CD4-positive, alpha-beta T cell treated with Interleukin-15 for 4 hours (primary cell): Measurements from ENCODE around the gene GRIK4.

Source experiments
- DNase-seq: peaks from one replicate; pipeline ENCODE4 v3.0.0-alpha.2; 2020; ENCODE audit warnings: low spot score

The GRIK4 gene

DNA sequence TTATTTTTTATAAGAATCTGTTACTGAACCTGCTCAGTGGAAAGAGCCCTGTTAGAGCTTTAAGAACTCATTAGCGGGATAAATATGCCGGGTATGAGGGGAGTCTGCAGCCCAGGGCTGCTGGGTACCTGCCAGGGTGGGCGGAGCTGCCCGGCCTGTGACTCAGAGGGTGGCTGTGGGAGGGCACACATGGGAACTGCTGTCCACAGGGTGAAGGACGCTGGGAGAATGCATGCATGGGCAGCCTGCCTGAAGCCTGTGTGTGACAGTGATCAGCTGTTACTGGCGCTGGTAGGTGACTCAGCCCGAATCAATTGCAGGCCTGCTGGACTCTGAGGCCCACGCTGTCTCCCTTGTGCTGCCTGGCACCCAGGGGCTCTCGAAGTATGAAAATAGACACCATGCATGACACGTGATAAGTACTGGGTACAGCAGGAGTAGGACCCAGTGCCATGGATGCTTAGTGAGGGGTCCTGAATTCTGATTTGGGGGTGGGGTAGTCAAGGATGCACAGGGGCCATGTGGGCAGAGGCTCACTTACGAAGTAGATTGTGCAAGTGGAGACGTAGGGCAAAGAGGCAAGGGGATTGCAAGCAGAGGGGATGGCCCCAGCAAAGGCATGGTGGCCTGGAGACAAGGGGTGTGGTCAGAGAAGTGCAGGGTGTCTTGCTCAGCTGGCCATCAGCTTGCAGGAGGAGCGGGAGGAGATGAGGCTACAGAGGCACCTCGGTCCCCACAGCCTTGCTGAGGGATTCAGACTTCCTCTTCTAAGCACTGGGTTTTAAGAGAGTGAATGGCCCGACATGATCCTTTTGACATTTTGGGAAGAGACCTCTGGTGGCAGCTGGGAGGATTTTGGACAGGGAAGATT is 36.5 kb downstream of the GRIK4 start:
- no peak for DNase-seq

DNA sequence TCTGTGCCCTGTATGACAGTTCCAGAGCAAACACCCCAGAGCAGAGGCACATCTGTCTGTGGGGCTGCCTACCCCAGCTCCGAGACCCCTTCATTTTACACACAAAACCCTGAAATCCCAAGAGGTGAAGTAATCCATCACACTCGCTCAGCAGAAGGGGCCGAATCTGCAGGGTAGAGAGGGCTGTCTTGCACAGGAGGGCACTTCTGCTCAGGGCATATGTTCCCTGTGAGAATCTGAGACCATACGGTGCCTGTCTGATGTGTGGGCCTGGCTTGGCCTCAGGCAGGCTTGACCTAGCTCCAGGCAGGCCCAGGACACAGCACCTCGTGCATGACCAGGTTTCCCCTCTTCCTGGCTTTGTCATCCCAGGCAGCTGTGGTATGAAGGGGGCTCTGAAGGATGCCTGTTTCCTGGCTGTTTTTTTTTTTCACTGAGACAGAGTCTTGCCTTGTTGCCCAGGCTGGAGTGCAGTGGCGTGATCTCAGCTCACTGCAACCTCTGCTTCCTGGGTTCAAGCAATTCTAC is 37.2 kb downstream of the GRIK4 start:
- no peak for DNase-seq

DNA sequence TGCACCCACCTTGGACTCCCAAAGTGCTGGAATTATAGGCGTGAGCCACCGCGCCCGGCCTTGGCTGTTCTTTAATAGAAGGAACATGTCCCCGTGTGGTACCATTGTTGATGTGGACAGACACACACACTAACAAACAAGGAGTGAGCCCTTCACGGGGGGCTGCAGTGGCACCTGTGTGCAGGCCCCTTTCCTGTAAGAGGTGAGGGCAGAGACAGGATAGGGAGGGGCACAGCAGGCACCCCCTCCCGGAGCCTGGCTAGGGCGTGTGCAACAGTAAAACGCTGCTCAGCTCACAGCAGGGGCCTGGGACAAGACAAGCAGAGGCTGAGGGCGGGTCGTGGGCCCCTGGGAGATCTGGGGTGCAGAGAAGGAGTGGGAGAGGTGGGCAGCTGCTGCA is 37.8 kb downstream of the GRIK4 start:
- DNase-seq, result no peak

DNA sequence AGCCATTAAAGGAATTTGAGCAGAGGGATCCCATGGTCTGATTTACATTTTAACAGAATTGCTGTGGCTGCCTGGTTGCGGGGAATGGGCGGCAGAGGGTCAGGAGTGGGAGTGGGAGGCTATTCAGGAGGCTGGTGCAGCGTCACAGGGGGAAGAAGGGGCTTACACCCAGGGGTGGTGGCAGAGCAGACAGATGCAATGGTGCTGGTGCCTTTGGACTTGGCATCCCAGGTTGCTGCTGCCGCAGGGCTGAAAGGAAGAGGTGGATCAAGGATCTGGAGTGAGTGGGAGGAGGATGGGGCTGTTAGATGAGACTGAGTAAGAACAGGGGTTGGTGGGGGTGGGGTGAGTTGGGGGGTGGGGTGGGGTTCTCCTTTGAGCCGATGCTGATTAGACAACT is 38.5 kb downstream of the GRIK4 start:
- DNase-seq, result no peak

DNA sequence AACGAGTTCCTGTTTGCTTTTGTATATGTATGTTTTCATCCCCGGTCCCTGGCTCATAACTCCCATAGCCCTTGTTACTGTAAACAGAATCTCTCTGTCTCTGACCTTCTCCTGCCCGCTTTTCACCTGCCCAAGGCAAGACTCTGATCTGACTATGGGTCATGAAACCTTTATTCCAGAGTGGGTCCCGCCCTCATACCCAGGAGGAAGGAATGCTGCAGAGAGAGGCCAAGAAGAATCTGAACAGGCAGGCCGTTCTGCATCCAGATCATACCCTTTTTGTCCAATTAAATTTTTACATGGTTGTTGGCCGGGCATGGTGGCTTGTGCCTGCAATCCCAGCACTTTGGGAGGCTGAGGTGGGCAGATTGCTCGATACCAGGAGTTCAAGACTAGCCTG is 39.6 kb downstream of the GRIK4 start:
- no peak for DNase-seq

DNA sequence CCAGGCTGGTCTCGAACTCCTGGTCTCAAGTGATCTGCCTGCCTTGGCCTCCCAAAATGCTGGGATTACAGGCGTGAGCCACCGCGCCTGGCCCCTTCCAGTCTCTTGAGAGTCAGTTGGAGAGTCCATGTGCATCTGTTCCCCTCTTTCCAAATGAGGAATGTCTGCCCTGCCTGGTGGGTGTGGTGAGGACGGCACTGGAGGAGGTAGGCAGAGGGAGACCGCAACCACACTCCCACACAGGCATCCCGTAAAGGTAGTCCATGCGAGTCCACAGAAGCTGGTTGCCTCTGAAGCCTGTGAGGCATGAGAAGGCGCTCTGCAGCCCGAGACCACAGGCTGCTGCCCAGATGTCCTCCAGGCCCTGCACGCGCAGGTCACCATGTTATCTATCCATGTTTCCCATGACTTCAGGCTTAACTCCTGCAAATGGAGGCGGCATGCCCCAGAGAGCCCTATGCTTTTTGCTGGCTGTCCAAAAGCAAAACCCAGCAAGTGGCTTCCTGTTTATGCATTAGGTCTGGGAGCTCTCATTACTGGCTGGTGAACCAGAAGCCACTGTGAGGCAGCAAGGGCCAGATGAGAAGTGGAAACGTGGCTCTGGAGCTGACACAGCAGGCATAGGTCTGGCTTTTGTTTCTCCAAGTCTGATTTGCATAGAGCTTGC is 43.4 kb downstream of the GRIK4 start:
- no peak for DNase-seq

DNA sequence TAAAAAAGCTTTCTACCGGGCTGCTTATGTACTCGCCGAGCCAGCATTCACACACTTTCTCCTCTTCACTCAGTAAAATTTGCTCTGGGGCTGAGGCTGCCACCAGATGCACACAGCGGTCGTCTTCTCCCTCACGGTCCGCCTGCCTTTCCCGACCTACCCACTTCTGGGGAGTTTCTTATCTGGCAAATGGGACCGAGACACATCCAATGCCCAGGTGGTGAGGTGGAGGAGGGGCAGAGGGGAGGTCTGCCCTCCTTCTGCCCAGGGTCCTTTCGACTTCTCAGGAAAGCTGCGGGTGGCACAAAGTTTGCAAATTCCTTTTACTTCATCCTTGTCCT is 43.9 kb downstream of the GRIK4 start:
- no peak for DNase-seq

DNA sequence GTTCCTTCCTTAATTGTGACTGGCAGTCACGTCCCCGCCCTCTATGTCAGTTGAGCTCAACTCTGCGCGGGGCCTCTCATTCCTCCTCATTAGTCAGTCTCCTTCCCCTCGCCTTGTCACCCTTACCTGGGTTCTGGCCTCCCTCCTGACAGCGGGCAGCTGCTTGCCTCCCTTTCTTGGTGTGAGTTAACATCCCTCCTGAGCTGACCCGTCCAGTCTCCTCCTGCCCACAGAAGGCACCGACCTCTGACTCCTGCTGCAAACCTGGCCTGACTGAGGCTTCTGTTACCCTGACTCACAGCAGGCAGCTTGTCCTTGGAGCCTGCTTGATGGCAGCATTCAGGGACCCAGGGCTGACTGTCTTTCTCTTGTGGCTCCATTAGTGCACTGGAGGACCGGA is 45.2 kb downstream of the GRIK4 start:
- no peak for DNase-seq

DNA sequence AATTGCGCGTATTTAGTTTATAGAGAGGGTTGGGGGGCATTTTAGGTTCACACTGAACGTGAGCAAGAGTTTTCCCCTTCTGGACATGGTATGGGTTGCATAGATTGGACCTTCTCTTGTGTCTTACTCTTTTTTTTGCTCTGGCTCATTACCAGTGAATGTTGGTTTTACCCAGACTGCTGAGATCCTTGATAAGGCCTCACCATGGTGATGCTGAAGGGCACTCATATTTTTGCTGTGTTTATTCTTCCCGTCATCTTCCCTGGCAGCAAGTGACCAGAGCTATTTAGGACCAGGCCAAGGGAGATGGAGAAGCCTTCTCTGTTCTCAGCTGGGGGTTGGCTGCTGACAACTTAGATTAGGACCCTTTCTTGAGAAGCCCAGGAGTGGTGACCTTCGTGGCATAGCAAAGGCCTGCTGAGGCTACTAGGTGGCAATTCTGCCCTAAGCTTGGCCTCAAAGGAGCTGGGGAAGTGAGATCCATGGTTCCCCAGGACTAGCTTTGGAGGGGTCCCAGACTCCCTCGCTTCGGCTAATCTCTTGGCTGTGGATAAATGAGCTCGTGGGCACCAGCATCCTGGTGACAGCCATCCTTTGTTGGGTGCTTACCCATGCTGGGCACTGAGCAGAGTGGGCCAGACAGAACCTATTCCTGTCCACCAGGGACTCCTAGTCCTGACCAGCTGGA is 47.3 kb downstream of the GRIK4 start:
- no peak for DNase-seq

DNA sequence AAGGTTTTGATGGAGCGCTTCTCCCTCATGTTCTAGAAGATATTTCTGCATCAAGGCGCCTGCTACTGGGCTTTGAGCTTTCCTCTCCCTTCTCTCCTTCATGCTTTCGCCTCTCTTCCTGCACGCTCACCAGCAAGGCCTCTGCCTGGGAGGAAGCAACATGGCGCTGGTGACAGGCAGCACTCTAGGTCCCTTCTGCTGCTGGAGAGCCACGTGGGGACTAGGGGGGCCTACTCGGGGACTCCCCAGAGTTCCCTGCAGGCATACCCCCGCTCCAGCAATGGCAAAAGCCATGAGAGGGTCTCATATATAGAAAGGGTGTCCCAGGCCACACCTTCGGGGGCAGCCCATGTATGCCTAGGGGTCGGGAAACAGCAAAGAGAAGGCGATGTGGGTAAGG is 49.7 kb downstream of the GRIK4 start:
- DNase-seq, result no peak

DNA sequence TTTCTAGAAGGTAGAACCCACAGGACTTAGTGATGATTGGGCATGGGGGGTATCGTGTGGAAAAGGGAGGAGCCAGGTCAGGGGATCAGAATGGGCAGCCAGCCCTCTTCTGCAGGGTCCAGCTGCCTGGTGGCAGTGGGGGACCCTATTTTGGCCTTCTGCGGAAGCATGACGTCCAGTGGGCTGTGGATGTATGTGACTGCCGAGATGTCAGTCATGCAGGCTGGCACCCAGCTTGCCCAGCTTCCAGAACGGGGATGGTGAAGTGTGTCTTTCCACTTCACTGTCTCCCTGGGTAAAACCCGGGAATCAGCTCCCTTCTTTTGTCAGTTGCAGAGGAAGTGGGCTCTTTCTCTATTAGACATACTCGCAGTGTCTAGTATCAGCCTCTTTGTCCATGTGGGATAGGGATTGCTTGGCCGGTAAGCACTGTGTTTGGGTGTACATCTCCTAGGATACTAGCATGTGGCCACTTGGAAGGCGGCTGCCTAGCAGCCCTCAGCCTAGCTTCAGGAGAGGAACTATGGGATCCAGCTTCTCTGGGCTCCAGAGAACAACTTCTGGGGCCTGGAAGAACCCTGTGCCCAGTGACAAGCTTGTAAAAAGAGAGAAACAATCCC is 51.4 kb downstream of the GRIK4 start:
- no peak for DNase-seq

DNA sequence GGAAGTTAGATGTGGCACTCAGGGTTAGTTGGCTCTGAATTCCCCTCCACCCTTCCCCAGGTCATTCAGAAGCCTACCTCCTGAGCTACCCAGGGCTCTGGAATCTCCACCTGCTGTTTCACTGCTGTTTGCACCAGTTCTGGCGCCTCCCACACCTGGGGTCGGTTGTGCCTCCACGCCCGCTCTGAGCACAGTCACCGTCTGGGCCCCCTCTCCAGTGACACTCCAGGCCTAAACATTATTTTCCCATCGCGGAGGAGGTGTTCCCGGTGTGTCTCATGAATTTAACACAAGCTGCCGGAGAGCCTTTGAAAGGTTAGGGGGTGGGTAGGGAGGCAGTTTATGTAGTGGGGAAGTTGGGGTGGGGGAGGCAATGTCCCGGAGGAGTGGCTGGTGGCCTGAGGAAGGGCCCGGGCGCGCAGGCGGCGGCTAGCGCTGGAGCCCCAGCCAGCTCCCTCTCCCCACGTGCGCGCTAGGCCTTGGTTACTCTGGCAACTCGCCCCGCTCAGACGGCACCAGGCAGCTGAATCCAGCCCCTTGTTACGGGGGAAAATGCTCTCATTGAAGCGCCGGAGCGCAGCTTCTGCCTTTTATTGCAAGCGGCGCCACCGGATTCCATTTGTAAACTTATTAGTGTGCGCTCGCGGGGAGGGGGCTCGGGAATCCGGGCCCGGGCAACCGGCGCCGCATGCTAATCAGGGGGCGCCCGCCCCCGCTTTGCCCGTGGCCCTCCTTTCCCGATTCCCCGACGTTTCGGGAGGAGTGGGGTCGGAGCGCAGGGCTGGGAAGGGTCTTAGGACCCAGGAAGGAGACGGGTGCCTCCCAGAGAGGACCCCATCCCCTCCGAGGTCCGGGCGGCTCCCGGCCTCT is 52.4 kb downstream of the GRIK4 start:
- no peak for DNase-seq

DNA sequence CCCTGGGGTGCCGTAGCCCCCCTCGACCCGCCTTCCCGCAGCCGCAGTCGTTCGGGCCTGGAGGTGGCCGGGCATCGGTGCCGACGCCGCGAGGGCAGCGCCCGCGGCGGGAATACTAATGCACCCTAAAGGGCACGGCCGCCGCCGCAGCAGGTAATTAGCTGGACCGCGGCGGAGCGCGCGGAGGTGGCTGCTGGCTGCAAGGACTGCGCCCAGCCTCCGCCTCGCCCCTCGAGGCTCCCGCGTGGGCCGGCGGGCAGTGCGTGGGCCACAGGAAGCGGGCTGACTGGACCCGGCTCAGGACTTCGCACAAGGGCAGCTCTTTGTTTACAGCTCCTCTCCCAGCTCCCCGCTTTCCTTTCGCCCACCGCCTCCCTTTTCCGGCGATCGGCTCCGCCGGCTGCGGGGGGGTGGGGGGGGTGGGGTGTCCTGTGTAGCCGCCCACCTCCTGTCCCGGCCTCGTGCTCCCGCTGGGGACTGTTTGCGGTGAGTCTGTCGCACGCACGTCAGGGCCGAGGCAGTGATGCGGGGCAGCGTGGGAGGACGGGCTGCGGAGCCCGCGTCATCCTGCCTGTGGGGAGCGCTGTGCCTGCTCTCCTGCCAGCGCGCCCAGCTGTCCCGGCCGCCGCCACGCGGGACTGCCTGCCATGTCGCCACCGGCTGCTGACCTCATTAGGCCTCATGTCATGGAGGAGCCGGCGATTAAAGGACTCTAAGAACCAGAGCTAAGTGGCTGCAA is 53.2 kb downstream of the GRIK4 start:
- DNase-seq, result no peak

DNA sequence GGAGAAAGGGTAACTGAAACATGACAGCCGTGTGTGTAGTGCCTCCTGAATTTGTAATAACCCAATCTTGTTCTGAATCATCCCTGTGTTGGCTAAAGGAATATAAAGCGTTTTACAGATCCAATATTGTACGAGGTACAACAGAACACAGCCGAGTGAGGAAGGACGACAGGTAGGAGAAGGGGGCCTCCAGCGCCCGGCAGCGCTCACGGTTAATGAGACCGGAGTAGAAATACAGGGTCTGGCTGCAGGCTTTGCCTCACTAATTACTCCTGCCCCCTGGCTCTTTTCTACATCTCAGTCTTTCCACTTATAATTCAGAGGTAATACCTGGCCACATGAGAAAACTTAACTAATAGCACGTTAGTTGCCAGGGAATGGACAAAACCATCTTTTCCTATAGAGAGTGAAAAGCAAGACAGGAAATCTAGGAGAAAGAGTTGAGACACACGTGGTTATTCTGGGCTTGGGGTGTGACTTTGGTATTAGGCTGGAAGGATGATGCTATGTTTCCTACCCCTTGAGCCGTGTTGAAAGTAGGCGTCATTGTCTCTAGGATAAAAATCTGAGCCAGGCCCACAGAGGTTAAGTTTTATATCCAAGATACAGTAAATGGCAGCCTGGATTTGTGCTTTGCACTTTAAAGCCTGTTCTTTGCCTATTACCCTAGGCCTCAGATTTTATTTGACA is 54.1 kb downstream of the GRIK4 start:
- DNase-seq, result no peak

DNA sequence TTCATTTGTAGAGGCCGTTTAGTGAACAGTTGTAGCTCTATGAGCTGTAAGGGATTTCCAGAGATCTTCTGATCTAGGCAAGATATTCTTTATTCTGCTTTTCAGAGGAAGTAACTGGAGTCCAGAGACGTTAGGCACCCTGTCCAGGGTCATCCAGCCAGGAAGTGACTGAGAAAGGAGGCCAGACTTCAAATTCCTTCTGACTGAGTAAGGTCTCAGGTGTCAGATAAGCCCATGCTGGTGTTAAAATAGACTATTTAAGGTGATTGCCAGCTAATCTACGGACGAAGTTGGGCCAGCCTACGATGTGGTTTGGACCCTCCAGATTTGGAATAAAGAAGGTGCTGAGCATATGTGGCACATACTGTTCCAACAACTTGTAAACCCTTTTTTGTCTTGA is 54.6 kb downstream of the GRIK4 start:
- no peak for DNase-seq

DNA sequence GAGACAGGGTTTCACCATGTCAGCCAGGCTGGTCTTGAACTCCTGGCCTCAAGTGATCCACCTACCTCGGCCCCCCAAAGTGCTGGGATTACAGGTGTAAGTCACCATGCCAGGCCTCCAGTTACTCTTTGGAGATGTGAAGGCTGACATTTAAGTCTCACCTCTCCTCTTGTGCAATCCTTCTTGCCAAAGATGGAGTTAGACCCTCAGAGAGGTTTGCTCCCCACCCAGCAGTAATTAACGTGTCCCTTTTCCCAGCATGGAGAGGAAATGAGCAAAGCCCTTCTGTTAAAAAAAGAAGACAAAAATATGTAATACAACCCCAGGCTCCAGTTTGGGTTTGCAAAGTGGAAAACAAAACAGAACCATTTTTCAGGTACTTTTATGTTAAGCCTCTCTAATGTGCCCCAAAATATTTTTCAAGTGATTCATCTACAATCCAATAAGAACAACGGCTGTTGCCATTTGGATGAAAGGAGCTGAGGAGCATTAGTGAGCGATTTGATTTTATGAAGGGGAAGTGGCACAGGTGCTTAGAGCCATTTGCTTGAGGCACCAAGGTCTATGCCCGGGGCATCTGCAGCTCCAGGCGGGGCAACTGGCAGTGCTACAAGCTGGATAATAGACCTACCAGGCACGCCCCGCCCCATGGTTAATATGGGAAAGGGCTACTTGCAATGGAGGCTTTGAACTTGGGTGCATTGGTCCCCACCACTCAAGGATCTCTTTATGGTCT is 57.2 kb downstream of the GRIK4 start:
- DNase-seq, result no peak

DNA sequence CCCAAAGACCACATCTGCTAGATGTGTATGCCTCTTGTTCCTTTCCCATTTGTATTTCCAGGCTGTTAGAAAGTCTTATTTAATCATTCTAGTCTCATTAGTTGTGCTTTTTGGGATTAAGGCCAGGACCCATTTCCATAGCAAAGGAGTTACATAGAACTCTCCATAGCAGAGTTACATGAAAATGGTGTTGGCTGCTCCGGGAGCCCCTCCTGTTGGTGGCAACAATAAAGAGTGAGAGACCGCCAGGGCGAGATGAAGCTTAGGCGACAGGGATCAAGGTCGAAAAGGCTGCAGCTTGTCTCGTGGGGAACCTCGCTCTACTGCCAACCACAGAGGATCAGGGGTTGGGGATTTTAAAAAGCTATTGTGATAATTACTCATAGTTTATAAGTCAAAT is 58.3 kb downstream of the GRIK4 start:
- no peak for DNase-seq

DNA sequence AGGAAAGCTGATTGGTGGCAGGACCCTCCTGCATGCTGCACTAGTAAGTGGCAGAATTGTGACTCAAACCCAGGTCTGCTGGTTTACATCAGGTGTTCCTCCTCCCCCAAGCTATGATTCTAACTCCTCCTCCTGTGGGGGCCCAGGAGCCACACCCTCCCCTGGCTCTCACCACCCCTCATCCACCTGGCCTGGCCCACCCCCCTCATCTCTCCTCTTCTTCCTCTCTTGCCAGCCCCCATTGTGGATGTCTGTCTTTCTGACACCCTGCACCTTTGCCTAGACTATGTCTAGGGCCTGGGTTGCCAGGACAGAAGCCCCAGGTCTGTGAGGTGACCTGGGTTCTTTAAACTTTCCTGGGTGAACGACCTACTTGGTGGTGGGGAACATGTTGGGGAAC is 59.9 kb downstream of the GRIK4 start:
- DNase-seq, result no peak

DNA sequence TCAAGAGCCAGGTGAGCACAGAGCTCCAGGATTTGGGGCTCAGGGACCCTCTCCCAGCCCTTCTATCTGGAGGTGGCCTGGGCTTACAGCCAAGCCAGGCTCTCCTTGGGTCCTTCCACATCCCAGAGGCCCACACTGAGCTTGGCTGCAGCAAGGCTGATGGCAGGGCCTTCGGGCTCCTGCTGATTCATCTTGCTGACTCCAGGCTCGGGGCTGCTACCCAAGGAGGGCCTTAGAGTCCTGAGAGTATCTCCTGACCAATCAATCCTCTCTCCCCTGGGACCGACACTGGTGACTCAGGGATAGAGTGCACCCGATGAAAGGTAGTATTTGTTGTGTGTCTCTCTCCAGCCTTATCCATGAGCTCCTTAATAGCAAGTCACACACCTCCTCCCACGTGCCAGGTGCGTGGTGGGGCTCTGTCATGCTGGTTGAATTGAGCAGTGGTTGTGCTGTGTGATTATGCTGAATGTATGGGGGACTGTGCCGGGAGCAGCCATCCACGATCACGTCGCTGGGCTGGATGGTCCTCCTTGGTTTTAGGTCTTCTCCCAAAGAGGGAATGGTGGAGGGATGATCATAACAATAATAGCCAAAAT is 62.3 kb downstream of the GRIK4 start:
- no peak for DNase-seq
